Mesodermal cell (in vitro differentiated cells): ENCODE results near the gene MARCKSL1. TPM values are rescaled to one million over a fixed set of nuclear protein-coding genes. Genes with fewer than 3 reads are reported as not detected.

Experiments used
- H3K27ac ChIP-seq: 2 replicates; pipeline ENCODE4 v1.7.0; 2013; ENCODE audit warnings: mild to moderate bottlenecking, low read depth, low read length, moderate library complexity; ENCODE audit not compliant: severe bottlenecking
- H3K36me3 ChIP-seq: 2 replicates; pipeline ENCODE4 v1.7.1; 2013; ENCODE audit warnings: mild to moderate bottlenecking, low read length, moderate library complexity; ENCODE audit not compliant: control insufficient read depth, insufficient read depth
- H3K4me1 ChIP-seq: one replicate; pipeline ENCODE4 v1.7.1; 2013; ENCODE audit warnings: mild to moderate bottlenecking, low read length; ENCODE audit not compliant: insufficient read depth, control insufficient read depth, poor library complexity, severe bottlenecking
- H3K4me3 ChIP-seq: 2 replicates; pipeline ENCODE4 v1.7.0; 2013; ENCODE audit warnings: low read length, control low read depth, mild to moderate bottlenecking; ENCODE audit not compliant: insufficient read depth, poor library complexity, severe bottlenecking; ENCODE audit errors: extremely low read depth
- H3K9me3 ChIP-seq: 2 replicates; pipeline ENCODE4 v1.7.1; 2013; ENCODE audit warnings: mild to moderate bottlenecking, low read length, moderate library complexity; ENCODE audit not compliant: control insufficient read depth
- WGBS, 2 experiments: methylation state at CpG; one replicate each; pipeline ENCODE4 v1.1.5; 2013; ENCODE audit warnings: missing lambda C conversion rate in 2 of 2; ENCODE audit not compliant: insufficient coverage in 2 of 2; 5-methylcytosine and 5-hydroxymethylcytosine counted together
- polyA plus RNA-seq, 2 experiments: library from polyadenylated mRNA; stranded (reverse); fragments of 50-300 nt; gene quantifications; one replicate each; pipeline ENCODE4 v1.2.3, GENCODE V29; 2013

The MARCKSL1 gene, protein sequence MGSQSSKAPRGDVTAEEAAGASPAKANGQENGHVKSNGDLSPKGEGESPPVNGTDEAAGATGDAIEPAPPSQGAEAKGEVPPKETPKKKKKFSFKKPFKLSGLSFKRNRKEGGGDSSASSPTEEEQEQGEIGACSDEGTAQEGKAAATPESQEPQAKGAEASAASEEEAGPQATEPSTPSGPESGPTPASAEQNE
- 438 TPM for polyA plus RNA-seq (2013, experiment 1 of 2)
- 367 TPM for polyA plus RNA-seq (2013, experiment 2 of 2)

- H3K27ac ChIP-seq: peak within 1 kb of the TSS; percentile 86
- WGBS, 2 experiments: 0 to 1% methylated on average over 47 to 50 of the region's 95 CpGs
- H3K9me3 ChIP-seq: no peaks in the 10 kb centered on the region
- H3K36me3 ChIP-seq: peaks cover 44% of the 10 kb centered on the region
- peak within 1 kb of the TSS; percentile 79 for H3K4me3 ChIP-seq
- H3K4me1 ChIP-seq: peaks cover 51% of the 10 kb centered on the region
Measured at GRCh38 chr1:32335790-32336590, at the start of gene MARCKSL1. Gene MARCKSL1 (minus strand): TSS chr1:32336233. CDS start chr1:32336033, 200 bp downstream.

GRCh38 chr1:32380057-32380456 lies 44.0 kb upstream of the MARCKSL1 start:
- Histone ChIP-seq H3K4me3 (no peak overlapping the region), H3K4me1 (no peaks in the 10 kb centered on the region), H3K9me3 (no peaks in the 10 kb centered on the region), H3K27ac (no peak overlapping the region), H3K36me3 (peaks cover 99% of the 10 kb centered on the region)
- WGBS, 2 experiments: 90 to 94% methylated on average over 8 to 9 of the region's 9 CpGs

DNA sequence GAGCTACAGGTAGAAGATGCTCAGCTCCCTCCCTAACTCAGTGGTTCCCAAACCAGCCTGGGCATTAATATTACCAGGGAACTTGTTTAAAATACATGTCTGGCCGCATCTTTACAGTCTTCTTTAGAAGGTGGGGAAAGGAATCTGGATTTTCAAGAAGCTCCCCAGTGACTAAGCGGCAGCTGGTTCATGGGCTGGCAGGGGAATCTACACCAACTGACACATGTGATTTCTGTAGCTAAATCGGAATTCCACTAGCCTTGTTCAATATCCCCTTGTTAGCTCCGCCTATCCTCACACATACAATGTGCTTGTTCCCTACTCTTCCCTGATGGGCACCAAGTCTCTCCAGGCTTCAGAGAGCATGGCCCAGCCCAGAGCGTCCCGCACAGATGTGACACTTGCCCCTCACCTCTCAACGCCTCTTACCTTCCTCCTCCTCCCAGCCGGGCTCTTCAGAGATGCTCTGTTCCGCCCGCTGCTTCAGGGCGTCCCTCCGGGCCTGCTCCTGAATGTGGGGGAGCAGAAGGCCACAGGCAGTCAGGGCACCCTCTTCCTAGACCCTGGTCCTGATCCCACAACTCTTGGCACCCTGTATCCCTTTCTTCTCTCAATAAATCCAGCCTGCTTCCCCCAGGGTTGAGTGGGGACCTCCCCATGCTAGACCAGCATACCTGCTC lies 41.6 kb upstream of the MARCKSL1 start:
- H3K27ac ChIP-seq: no peak overlapping the region
- WGBS, 2 experiments: 97 to 99% methylated on average over 6 to 11 of the region's 12 CpGs
- H3K36me3 ChIP-seq: peaks cover 100% of the 10 kb centered on the region
- H3K9me3 ChIP-seq: no peaks in the 10 kb centered on the region
- no peak overlapping the region for H3K4me3 ChIP-seq
- no peaks in the 10 kb centered on the region for H3K4me1 ChIP-seq

- 97 to 100% methylated on average over 5 to 8 of the region's 11 CpGs for WGBS, 2 experiments
Measured at GRCh38 chr1:32376199-32376598, 40.2 kb upstream of the MARCKSL1 start.

DNA sequence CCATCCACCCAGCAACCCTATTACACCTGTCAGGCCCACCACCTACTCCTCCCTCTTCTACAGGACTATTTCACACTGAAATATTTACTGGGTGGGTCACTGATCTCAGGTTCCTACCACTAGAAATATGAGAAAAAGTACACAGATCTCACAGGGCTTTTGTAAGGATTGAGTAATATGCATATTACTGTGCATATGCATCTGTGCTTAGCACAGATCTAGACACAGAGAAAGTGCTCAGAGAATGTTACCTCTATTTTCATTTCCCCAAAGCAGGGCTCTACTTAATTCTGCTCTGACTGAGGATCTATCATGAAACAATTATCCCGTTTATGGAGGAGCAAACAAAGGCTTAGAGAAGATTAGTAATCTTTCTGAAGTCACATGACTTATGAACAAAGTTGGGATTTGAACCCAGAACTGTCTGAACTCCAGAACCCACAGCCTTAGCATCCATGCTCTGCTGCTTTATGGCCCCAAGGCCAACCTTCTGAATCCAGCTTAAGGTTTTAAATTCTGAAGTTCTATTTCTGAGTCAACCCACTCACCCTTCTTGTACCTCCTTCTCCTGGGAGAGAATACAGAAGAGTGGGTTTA lies 38.1 kb upstream of the MARCKSL1 start:
- Histone ChIP-seq H3K9me3 (no peaks in the 10 kb centered on the region), H3K4me1 (no peaks in the 10 kb centered on the region), H3K4me3 (no peak overlapping the region), H3K36me3 (peaks cover 94% of the 10 kb centered on the region), H3K27ac (no peak overlapping the region)
- WGBS, 2 experiments: 100% methylated on average over 1 of the region's 1 CpG; no CpG with 5 or more reads in 1 of the 2 experiments

More at GRCh38 chr1:32376199-32376598, 40.2 kb upstream of the MARCKSL1 start:
- Histone ChIP-seq H3K4me1 (no peaks in the 10 kb centered on the region), H3K36me3 (peaks cover 99% of the 10 kb centered on the region), H3K4me3 (no peak overlapping the region), H3K27ac (no peak overlapping the region), H3K9me3 (no peaks in the 10 kb centered on the region)

DNA sequence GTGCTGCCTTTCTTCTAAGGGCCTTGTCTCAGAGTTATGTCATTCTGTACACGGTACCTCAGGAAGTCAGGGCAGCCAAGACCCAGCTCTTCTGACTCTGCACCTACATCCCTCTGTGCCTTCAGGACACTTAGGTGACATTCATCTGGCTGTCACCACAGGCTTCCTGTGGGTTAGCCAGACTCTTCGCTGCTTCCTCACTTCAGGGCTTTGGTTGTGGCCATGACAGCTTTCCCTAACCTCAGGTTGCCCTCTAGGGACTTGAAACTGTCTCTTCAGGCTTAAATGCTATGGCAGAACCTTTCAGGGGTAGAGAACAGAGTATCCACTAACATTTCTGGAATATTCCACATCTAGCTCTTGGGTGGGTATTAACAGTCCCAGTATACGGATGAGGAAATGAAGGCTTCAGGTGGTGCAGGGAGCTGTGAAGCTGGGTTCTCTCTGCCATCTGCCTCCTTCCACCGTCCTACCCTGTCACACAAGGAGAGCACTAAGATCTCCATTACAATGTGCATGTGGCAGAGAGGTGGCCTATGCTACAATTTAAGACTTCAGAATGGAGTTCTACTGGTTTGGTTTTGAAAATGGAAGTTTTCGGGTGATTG lies 36.2 kb upstream of the MARCKSL1 start:
- H3K9me3 ChIP-seq: no peaks in the 10 kb centered on the region
- H3K4me3 ChIP-seq: no peak overlapping the region
- H3K36me3 ChIP-seq: peaks cover 93% of the 10 kb centered on the region
- no peaks in the 10 kb centered on the region for H3K4me1 ChIP-seq
- no peak overlapping the region for H3K27ac ChIP-seq
- WGBS, 2 experiments: 97 to 100% methylated on average over 3 to 4 of the region's 5 CpGs

- Histone ChIP-seq H3K4me3 (no peak overlapping the region), H3K9me3 (no peaks in the 10 kb centered on the region), H3K36me3 (peaks cover 93% of the 10 kb centered on the region), H3K27ac (no peak overlapping the region), H3K4me1 (no peaks in the 10 kb centered on the region)
- WGBS, 2 experiments: 100% methylated on average over 2 to 3 of the region's 7 CpGs
Measured at GRCh38 chr1:32367912-32368635, 32.0 kb upstream of the MARCKSL1 start.

GRCh38 chr1:32365445-32365844 lies 29.4 kb upstream of the MARCKSL1 start:
- H3K4me3 ChIP-seq: no peak overlapping the region
- WGBS, 2 experiments: 87 to 100% methylated on average over 4 to 6 of the region's 6 CpGs
- H3K4me1 ChIP-seq: peaks cover 5% of the 10 kb centered on the region
- peaks cover 74% of the 10 kb centered on the region for H3K36me3 ChIP-seq
- no peak overlapping the region for H3K27ac ChIP-seq
- no peaks in the 10 kb centered on the region for H3K9me3 ChIP-seq

GRCh38 chr1:32364836-32365235 lies 28.8 kb upstream of the MARCKSL1 start:
- Histone ChIP-seq H3K36me3 (peaks cover 69% of the 10 kb centered on the region), H3K9me3 (no peaks in the 10 kb centered on the region), H3K4me3 (no peak overlapping the region), H3K27ac (no peak overlapping the region), H3K4me1 (peaks cover 5% of the 10 kb centered on the region)
- 81 to 90% methylated on average over 3 of the region's 5 CpGs for WGBS, 2 experiments
